ENCODE results near the gene CRABP2.

DNA sequence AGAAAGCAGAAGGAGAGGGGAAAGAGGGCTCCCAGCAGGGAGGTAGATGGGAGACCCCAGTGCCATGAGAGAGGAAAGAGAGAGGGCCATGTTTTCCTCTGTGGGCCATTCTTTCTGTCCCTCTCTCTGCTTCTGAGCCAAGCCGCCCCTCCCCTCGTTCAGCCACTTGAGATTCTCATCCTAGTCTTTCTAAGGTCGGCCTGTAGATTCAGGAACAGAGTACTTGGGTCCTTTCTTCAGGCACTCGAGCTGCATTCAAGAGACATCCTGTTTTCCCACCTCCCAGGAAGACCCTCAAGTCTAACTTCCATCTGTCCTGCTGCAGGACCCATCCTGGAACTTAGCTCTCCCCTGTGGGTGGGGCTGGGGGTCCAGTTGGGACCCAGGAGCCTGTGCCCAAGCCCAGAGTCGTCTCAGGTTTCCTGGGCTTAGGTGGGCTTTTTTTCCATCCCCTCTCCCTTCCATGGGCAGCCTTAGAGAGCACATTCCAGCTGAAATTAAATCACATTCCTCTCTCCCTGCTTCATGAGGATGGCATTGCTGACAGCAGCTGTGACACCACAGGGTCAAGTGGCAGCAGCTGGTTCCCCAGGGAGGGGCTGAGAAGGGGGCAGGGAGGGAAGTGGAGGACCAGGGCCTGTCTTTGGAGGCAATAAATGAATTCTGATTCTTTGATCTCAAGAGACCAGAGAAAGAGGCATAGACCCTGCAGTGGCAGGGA lies 41.2 kb downstream of the CRABP2 start:
- TF ChIP-seq MYC (IDR thresholded peaks at IDR 0.05; ENCODE audit: low read depth, low read length) (no peak), POLR2A (IDR thresholded peaks at IDR 0.05; ENCODE audit: low read depth, low read length) (no peak)

Data from endothelial cell of umbilical vein (primary cell).